DMS153 (cell line): ENCODE results near the gene TSPEAR.

ENCODE experiments used
- DNase-seq: peaks from one replicate; lab custom pipeline; 2025; lab: John Stamatoyannopoulos, UW

TSPEAR gene

GRCh38 chr21:44502171-44502958 lies 209.0 kb downstream of the TSPEAR start:
- no peak for DNase-seq

GRCh38 chr21:44500111-44500510 lies 211.3 kb downstream of the TSPEAR start:
- DNase-seq: no peak

- DNase-seq: no peak
Observed at GRCh38 chr21:44499631-44500030, 211.7 kb downstream of the TSPEAR start.

- DNase-seq: peak; percentile 26
Observed at GRCh38 chr21:44499211-44499560, 212.2 kb downstream of the TSPEAR start.

GRCh38 chr21:44498280-44499210 lies 212.8 kb downstream of the TSPEAR start:
- peak; percentile 20 for DNase-seq

- peak; percentile 63 for DNase-seq
Observed at GRCh38 chr21:44497703-44498126, 213.7 kb downstream of the TSPEAR start.

GRCh38 chr21:44496564-44497550 lies 214.5 kb downstream of the TSPEAR start:
- DNase-seq: peak; percentile 40

GRCh38 chr21:44495611-44496563 lies 215.5 kb downstream of the TSPEAR start:
- no peak for DNase-seq

GRCh38 chr21:44494956-44495355 lies 216.4 kb downstream of the TSPEAR start:
- no peak for DNase-seq

GRCh38 chr21:44494418-44494817 lies 217.0 kb downstream of the TSPEAR start:
- no peak for DNase-seq

- no peak for DNase-seq
Observed at GRCh38 chr21:44492567-44493385, 218.6 kb downstream of the TSPEAR start.

GRCh38 chr21:44490816-44491215 lies 220.6 kb downstream of the TSPEAR start:
- DNase-seq: no peak

- DNase-seq: no peak
Observed at GRCh38 chr21:44490405-44490804, 221.0 kb downstream of the TSPEAR start.

- DNase-seq: no peak
Observed at GRCh38 chr21:44489962-44490361, 221.4 kb downstream of the TSPEAR start.

- no peak for DNase-seq
Observed at GRCh38 chr21:44487831-44488230, 223.5 kb downstream of the TSPEAR start.

- DNase-seq: no peak
Observed at GRCh38 chr21:44486302-44486701, 225.1 kb downstream of the TSPEAR start.

- no peak for DNase-seq
Observed at GRCh38 chr21:44485796-44486195, 225.6 kb downstream of the TSPEAR start.

GRCh38 chr21:44485254-44485793 lies 226.0 kb downstream of the TSPEAR start:
- peak; percentile 65 for DNase-seq

GRCh38 chr21:44484498-44485253 lies 226.7 kb downstream of the TSPEAR start:
- no peak for DNase-seq
